Cardiac muscle cell (in vitro differentiated cells and primary cell): ENCODE results near the gene NTMT1. TPM values are rescaled to one million over a fixed set of nuclear protein-coding genes. Genes with fewer than 3 reads are reported as not detected.

ENCODE experiments used
- DNase-seq, 2 donors: peaks; one replicate each; pipeline versions ENCODE4 v3.0.0 to v3.0.0-alpha.2; 2010 to 2017; ENCODE audit warnings: low read depth in 1 of 2, low spot score in 1 of 2
- H3K27ac ChIP-seq: fragments of 200-600 bp; sonication (generic); 2 replicates; pipeline ENCODE4 v1.5.1; 2016
- H3K27me3 ChIP-seq: fragments of 200-600 bp; sonication (generic); 2 replicates; pipeline ENCODE4 v1.6.0; 2016; ENCODE audit warnings: control low read depth
- H3K36me3 ChIP-seq: fragments of 200-600 bp; sonication (generic); 2 replicates; pipeline ENCODE4 v1.5.1; 2016; ENCODE audit warnings: control low read depth
- H3K4me1 ChIP-seq: fragments of 200-600 bp; sonication (generic); 2 replicates; pipeline ENCODE4 v1.8.1; 2017; ENCODE audit warnings: low read depth, mild to moderate bottlenecking, mixed run types
- H3K4me3 ChIP-seq: fragments of 200-600 bp; sonication (generic); 2 replicates; pipeline ENCODE4 v1.5.1; 2016; ENCODE audit warnings: mild to moderate bottlenecking
- H3K9me3 ChIP-seq: fragments of 200-600 bp; sonication (generic); 2 replicates; pipeline ENCODE4 v1.5.1; 2017; ENCODE audit warnings: low read depth, mild to moderate bottlenecking, control low read depth
- CTCF ChIP-seq: IDR thresholded peaks from 2 replicates; pipeline ENCODE4 v1.5.1; 2012; ENCODE audit warnings: low read depth, mild to moderate bottlenecking, low read length
- polyA plus RNA-seq: library from polyadenylated mRNA; unstranded; fragments of >200 nt; fragmentation: Nextera tagmentation; extraction: Ambion mirVana; gene quantifications from 2 replicates; pipeline ENCODE4 v1.2.1, GENCODE V29; 2016
- total RNA-seq: library from RNA; depleted of rRNA; stranded (reverse); fragments of >200 nt; gene quantifications from 2 replicates; pipeline ENCODE4 v1.2.3, GENCODE V29; 2016

NTMT1 gene
- total and polyA plus RNA-seq, 2 experiments from 2014 or later: 35.2 to 77.6 TPM

- no peak overlapping the region for H3K4me3 ChIP-seq
- no peaks in the 10 kb centered on the region for H3K27me3 ChIP-seq
- H3K36me3 ChIP-seq: peaks cover 25% of the 10 kb centered on the region
- no peak overlapping the region for H3K27ac ChIP-seq
- H3K9me3 ChIP-seq: no peaks in the 10 kb centered on the region
- peaks cover 8% of the 10 kb centered on the region for H3K4me1 ChIP-seq
- TF ChIP-seq CTCF: no peak
- DNase-seq: no peak
Measured at GRCh38 chr9:129639034-129639630, 13.2 kb downstream of the NTMT1 start.

GRCh38 chr9:129639756-129640085 lies 13.8 kb downstream of the NTMT1 start:
- H3K9me3 ChIP-seq: no peaks in the 10 kb centered on the region
- no peak overlapping the region for H3K4me3 ChIP-seq
- DNase-seq: no peak
- no peak overlapping the region for H3K27ac ChIP-seq
- no peak for TF ChIP-seq CTCF
- peaks cover 19% of the 10 kb centered on the region for H3K36me3 ChIP-seq
- no peaks in the 10 kb centered on the region for H3K27me3 ChIP-seq
- peaks cover 8% of the 10 kb centered on the region for H3K4me1 ChIP-seq

GRCh38 chr9:129640086-129640870 lies 14.3 kb downstream of the NTMT1 start:
- Histone ChIP-seq H3K4me3 (no peak overlapping the region), H3K27me3 (no peaks in the 10 kb centered on the region), H3K9me3 (no peaks in the 10 kb centered on the region), H3K36me3 (peaks cover 13% of the 10 kb centered on the region), H3K4me1 (peaks cover 8% of the 10 kb centered on the region), H3K27ac (no peak overlapping the region)
- no peak for TF ChIP-seq CTCF
- peak in 1 of 2 donors; percentile 46 for DNase-seq

GRCh38 chr9:129640871-129641749 lies 15.1 kb downstream of the NTMT1 start:
- no peak for DNase-seq
- H3K36me3 ChIP-seq: peaks cover 7% of the 10 kb centered on the region
- H3K4me1 ChIP-seq: peaks cover 8% of the 10 kb centered on the region
- H3K9me3 ChIP-seq: no peaks in the 10 kb centered on the region
- H3K27me3 ChIP-seq: no peaks in the 10 kb centered on the region
- peak overlapping the region; percentile 50 for H3K27ac ChIP-seq
- peak overlapping the region; percentile 66 for H3K4me3 ChIP-seq
- no peak for TF ChIP-seq CTCF

- peak; percentile 90 for TF ChIP-seq CTCF
- DNase-seq: peak; percentile 98 to 99
- H3K4me1 ChIP-seq: peaks cover 8% of the 10 kb centered on the region
- H3K9me3 ChIP-seq: no peaks in the 10 kb centered on the region
- no peaks in the 10 kb centered on the region for H3K27me3 ChIP-seq
- peak within 1 kb of the TSS; percentile 66 for H3K4me3 ChIP-seq
- H3K36me3 ChIP-seq: peaks cover 7% of the 10 kb centered on the region
- peak within 1 kb of the TSS; percentile 50 for H3K27ac ChIP-seq
Measured at GRCh38 chr9:129641750-129642585, 16.0 kb downstream of the NTMT1 start, which contains the start of gene ASB6. ASB6 (minus strand) TSS chr9:129642151; CDS start chr9:129641999, 152 bp downstream.
